CD4-positive, alpha-beta T cell (primary cell): ENCODE results near the gene DCST2. TPM values are rescaled to one million over a fixed set of nuclear protein-coding genes. Genes with fewer than 3 reads are reported as not detected.
A peak's percentile ranks its signal among the peaks of the same experiment; 100 is the strongest.
"Not testable (repeated sequence)": the region's sequence is repeated elsewhere in the genome, so short reads cannot be mapped to it uniquely, and the experiment has no call there.

Experiments
- ATAC-seq: fragments of 200-7000 bp; cut with Tn5 transposase; one replicate; pipeline ENCODE4 v1.10.0; 2022; ENCODE audit warnings: mild to moderate bottlenecking; ENCODE audit not compliant: poor library complexity
- CTCF ChIA-PET: fragments of 350-600 bp; sonication (Branson Sonifier 250); formaldehyde crosslinking; loops from one replicate; lab custom pipeline; 2021; ENCODE audit warnings: antibody characterized with exemption, inconsistent platforms; lab: Charles Lee
- POLR2A ChIA-PET: fragments of 350-600 bp; sonication (Branson Sonifier 250); formaldehyde crosslinking; loops from one replicate; lab custom pipeline; 2021; ENCODE audit warnings: antibody characterized with exemption, inconsistent platforms; lab: Charles Lee
- DNase-seq, 14 experiments: peaks; one replicate each; pipeline ENCODE4 v3.0.0-alpha.2; 2013 to 2020; ENCODE audit warnings: mixed read lengths in 2 of 14
- H3K27ac ChIP-seq, 2 donors: one replicate each; pipeline versions ENCODE4 v1.5.1 to v1.7.0; 2013; ENCODE audit warnings: low read length in 2 of 2, low read depth in 1 of 2, mild to moderate bottlenecking in 1 of 2
- H3K27me3 ChIP-seq, 2 experiments: 1 replicate in 1 of 2; 2 replicates in 1 of 2; pipeline versions ENCODE4 v1.6.1 to v1.7.0; 2013; ENCODE audit warnings: low read length in 2 of 2, control low read depth in 1 of 2, mild to moderate bottlenecking in 1 of 2, moderate library complexity in 1 of 2; ENCODE audit not compliant: insufficient read depth in 2 of 2, control insufficient read depth in 1 of 2
- H3K36me3 ChIP-seq: one replicate; pipeline ENCODE4 v1.6.1; 2013; ENCODE audit warnings: low read length, control low read depth; ENCODE audit not compliant: insufficient read depth
- H3K4me1 ChIP-seq: one replicate; pipeline ENCODE4 v1.6.1; 2013; ENCODE audit warnings: low read length, control low read depth; ENCODE audit not compliant: insufficient read depth
- H3K4me3 ChIP-seq: one replicate; pipeline ENCODE4 v1.5.1; 2013; ENCODE audit warnings: mild to moderate bottlenecking, low read length, moderate library complexity
- H3K9me3 ChIP-seq, 2 experiments: 1 replicate in 1 of 2; 2 replicates in 1 of 2; pipeline versions ENCODE4 v1.6.1 to v1.7.0; 2013; ENCODE audit warnings: low read length in 2 of 2, mild to moderate bottlenecking in 2 of 2, control low read depth in 1 of 2, moderate library complexity in 1 of 2; ENCODE audit not compliant: control insufficient read depth in 1 of 2, insufficient read depth in 1 of 2
- H3K27ac Mint-ChIP-seq: one replicate; pipeline ENCODE4 v1.8.0; 2020; ENCODE audit warnings: mixed read lengths
- H3K27me3 Mint-ChIP-seq: one replicate; pipeline ENCODE4 v1.8.0; 2021; ENCODE audit warnings: mixed read lengths
- H3K36me3 Mint-ChIP-seq: one replicate; pipeline ENCODE4 v1.8.0; 2021; ENCODE audit warnings: low read depth, mixed read lengths
- H3K4me1 Mint-ChIP-seq: one replicate; pipeline ENCODE4 v1.8.0; 2021; ENCODE audit warnings: low read depth, mixed read lengths
- H3K4me3 Mint-ChIP-seq: one replicate; pipeline ENCODE4 v1.8.0; 2020; ENCODE audit warnings: mild to moderate bottlenecking, mixed read lengths
- H3K9me3 Mint-ChIP-seq: one replicate; pipeline ENCODE4 v1.8.0; 2020; ENCODE audit warnings: mixed read lengths
- CTCF ChIP-seq: fragments of 200-600 bp; IDR thresholded peaks from one replicate; pipeline ENCODE4 v1.8.0; 2022; ENCODE audit warnings: antibody characterized with exemption, mild to moderate bottlenecking
- intact Hi-C, 2 experiments: fragments of 100-400 bp; cut with DNase I in 1 of 2; cut with micrococcal nuclease in 1 of 2; formaldehyde crosslinking; loops; one replicate each; pipeline versions ENCODE4 v1.15.1 to v1.9.0; 2023 to 2025; cut with DNase I, micrococcal nuclease
- total RNA-seq, 174 experiments: library from RNA in 2 of 174; stranded (reverse) in 2 of 174; gene quantifications; one replicate each; pipeline ENCODE4 v1.2.3 and lab custom pipeline; 2021 to 2026

The DCST2 gene
- total RNA-seq, 2 experiments from 2014 or later = 1.4 to 2.2 TPM

DNA sequence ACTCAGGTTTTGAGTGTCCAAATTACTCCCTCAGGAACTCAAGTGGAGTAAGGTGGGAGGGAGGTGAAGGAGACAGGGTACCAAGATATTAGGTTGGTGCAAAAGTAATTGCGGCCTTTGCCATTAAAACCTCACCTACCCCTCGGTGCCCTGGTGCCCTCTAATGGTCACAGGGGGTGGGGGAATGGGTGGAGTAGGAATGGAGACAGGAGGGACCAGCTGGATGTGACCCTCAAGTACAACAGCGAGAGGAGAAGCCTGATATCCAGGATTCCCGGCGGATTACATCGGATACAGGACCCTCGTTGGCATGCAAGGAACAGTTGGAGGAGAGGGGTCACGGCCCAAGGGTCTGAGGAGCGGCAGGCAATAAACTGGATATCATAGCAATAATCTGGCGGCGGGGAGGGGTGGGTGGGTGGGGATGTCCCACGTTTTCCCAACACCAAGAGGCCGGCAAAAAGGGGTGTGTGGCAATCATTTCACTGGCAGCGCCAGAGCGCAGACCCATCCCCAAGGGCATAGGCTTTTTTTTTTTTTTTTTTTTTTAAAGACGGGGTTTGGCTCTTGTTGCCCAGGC lies 35.3 kb downstream of the DCST2 start:
- intact Hi-C loops = loop anchor here in 1 of 2 experiments (2.0 kb wide), 1 partner anchor 21 kb away; no protein-coding TSS in a partner anchor
- Mint-ChIP-seq H3K9me3 (no peaks in the 10 kb centered on the region), H3K27ac (peak overlapping the region; percentile 90), H3K4me3 (peak overlapping the region; percentile 72), H3K27me3 (no peaks in the 10 kb centered on the region), H3K36me3 (peaks cover 6% of the 10 kb centered on the region), H3K4me1 (peaks cover 46% of the 10 kb centered on the region)
- ATAC-seq = no peak
- no peaks in the 10 kb centered on the region for H3K27me3 ChIP-seq
- H3K9me3 ChIP-seq = no peaks in the 10 kb centered on the region
- H3K27ac ChIP-seq = peak overlapping the region in 1 of 2 donors; percentile 96
- no peaks in the 10 kb centered on the region for H3K36me3 ChIP-seq
- no peak for TF ChIP-seq CTCF
- peak in 1 of 14 experiments; percentile 43 for DNase-seq
- ChIA-PET CTCF (interaction anchor here (0.6 to 13.2 kb wide), 23 partner anchors 8 to 87 kb away, joined by 3 to 159 read pairs (median 6); partner anchors contain the start of genes ADAM15, CKS1B, FLAD1 and PBXIP1), POLR2A (interaction anchor here (0.6 to 10.2 kb wide), 10 partner anchors 10 to 65 kb away, joined by 3 to 189 read pairs (median 7); partner anchors contain the start of genes CKS1B, FLAD1, PBXIP1 and PYGO2)
- peaks cover 48% of the 10 kb centered on the region for H3K4me1 ChIP-seq
- H3K4me3 ChIP-seq = no peak overlapping the region

GRCh38 chr1:154996966-154997701 lies 36.4 kb downstream of the DCST2 start:
- DNase-seq = peak in 1 of 14 experiments; percentile 39
- CTCF ChIA-PET = interaction anchor here (0.6 to 13.2 kb wide), 5 partner anchors 14 to 41 kb away, joined by 4 to 159 read pairs (median 5); partner anchors contain the start of genes FLAD1, PBXIP1 and PYGO2
- Histone ChIP-seq H3K4me3 (no peak overlapping the region), H3K27ac (no peak overlapping the region), H3K9me3 (no peaks in the 10 kb centered on the region), H3K36me3 (peaks cover 6% of the 10 kb centered on the region), H3K4me1 (peaks cover 48% of the 10 kb centered on the region), H3K27me3 (no peaks in the 10 kb centered on the region)
- intact Hi-C loops = no loop called here
- H3K4me1 Mint-ChIP-seq = peaks cover 45% of the 10 kb centered on the region
- POLR2A ChIA-PET = interaction anchor here (1.8 to 10.2 kb wide), 3 partner anchors 16 to 41 kb away, joined by 6 to 189 read pairs (median 15); partner anchors contain the start of genes CKS1B and PBXIP1
- TF ChIP-seq CTCF = no peak
- peaks cover 3% of the 10 kb centered on the region for H3K36me3 Mint-ChIP-seq
- H3K27me3 Mint-ChIP-seq = no peaks in the 10 kb centered on the region
- peak overlapping the region; percentile 35 for H3K4me3 Mint-ChIP-seq
- no peak for ATAC-seq
- H3K9me3 Mint-ChIP-seq = no peaks in the 10 kb centered on the region
- H3K27ac Mint-ChIP-seq = peak overlapping the region; percentile 71

DNA sequence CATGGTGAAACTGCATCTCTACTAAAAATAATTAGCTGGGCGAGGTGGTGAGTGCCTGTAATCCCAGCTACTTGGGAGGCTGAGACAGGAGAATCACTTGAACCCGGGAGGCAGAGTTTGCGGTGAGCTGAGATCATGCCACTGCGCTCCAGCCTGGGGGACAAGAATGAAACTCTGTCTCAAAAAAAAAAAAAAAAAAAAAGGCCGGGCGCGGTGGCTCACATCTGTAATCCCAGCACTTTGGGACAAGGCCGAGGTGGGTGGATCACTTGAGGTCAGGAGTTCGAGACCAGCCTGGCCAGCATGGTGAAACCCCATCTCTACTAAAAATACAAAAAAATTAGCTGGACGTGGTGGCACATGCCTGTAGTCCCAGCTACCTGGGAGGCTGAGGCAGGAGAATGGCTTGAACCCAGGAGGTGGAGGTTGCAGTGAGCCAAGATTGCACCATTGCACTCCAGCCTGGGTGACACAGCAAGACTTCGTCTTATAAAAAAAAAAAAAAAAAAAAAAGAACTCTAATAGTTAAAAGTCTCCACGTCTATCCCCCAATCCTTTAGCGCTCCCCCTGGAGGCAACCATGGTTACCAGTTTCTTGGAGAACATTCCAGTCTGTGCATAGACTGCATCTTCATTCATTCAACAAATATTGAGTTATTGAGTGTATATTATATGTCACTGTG lies 38.1 kb downstream of the DCST2 start:
- peaks cover 14% of the 10 kb centered on the region for H3K36me3 ChIP-seq
- H3K4me3 ChIP-seq, intact Hi-C loops, H3K27ac ChIP-seq, H3K36me3 Mint-ChIP-seq, H3K9me3 Mint-ChIP-seq, H3K9me3 ChIP-seq, H3K27me3 ChIP-seq, ATAC-seq, H3K27me3 Mint-ChIP-seq, H3K27ac Mint-ChIP-seq: not testable (repeated sequence)
- peaks cover 34% of the 10 kb centered on the region for H3K4me1 ChIP-seq
- peak overlapping the region; percentile 18 for H3K4me3 Mint-ChIP-seq
- ChIA-PET CTCF (interaction anchor here (13.2 kb wide), 1 partner anchor 23 kb away, joined by 159 read pairs; no protein-coding TSS in a partner anchor), POLR2A (interaction anchor here (1.1 to 10.2 kb wide), 4 partner anchors 11 to 34 kb away, joined by 3 to 189 read pairs (median 4); partner anchors contain the start of genes CKS1B and PYGO2)
- peaks cover 45% of the 10 kb centered on the region for H3K4me1 Mint-ChIP-seq
- DNase-seq = peak in 3 of 14 experiments; percentile 42 to 51 (median 46)
